Measurements from ENCODE around the gene SEPTIN1. TPM values are rescaled to one million over a fixed set of nuclear protein-coding genes. Genes with fewer than 3 reads are reported as not detected.
A peak's percentile ranks its signal among the peaks of the same experiment; 100 is the strongest.
"Not testable (repeated sequence)": the region's sequence is repeated elsewhere in the genome, so short reads cannot be mapped to it uniquely, and the experiment has no call there.

The SEPTIN1 gene
- total and polyA plus RNA-seq, 2 of the 13 experiments (the other 11 are each of a cell fraction or from before 2014, with no cell fraction given): 0.18 to 0.67 TPM

GRCh38 chr16:30335028-30335597 lies 47.2 kb downstream of the SEPTIN1 start (continued):
- TF ChIP-seq POGZ (CRISPR knock-in tag; IDR thresholded peaks at IDR 0.05) (0 out of 2 replicates have a peak, but pooled peaks have one; percentile 8), ZNF574 (CRISPR knock-in tag; IDR thresholded peaks at IDR 0.05) (peak; percentile 34; the same call in 1 of the 2 replicates), SP1 (CRISPR knock-in tag; IDR thresholded peaks at IDR 0.05) (peak; percentile 64), ZNF607 (CRISPR knock-in tag; IDR thresholded peaks at IDR 0.05; ENCODE audit: borderline replicate concordance) (peak; percentile 83), NONO (CRISPR knock-in tag; conservative IDR thresholded peaks at IDR 0.05) (peak; percentile 68; the same call in 1 of the 2 replicates), REXO4 (CRISPR knock-in tag; IDR thresholded peaks at IDR 0.05; ENCODE audit: borderline replicate concordance) (peak; percentile 42; the same call in 1 of the 2 replicates), FOXA3 (CRISPR knock-in tag; IDR thresholded peaks at IDR 0.05) (peak; percentile 15; the same call in 1 of the 2 replicates), ZNF749 (CRISPR knock-in tag; IDR thresholded peaks at IDR 0.05; ENCODE audit: borderline replicate concordance) (peak; percentile 78; the same call in 1 of the 2 replicates), ZIK1 (CRISPR knock-in tag; IDR thresholded peaks at IDR 0.05; ENCODE audit: borderline replicate concordance, low read depth) (peak; percentile 92), ZNF225 (CRISPR knock-in tag; IDR thresholded peaks at IDR 0.05) (peak; percentile 28; the same call in 1 of the 2 replicates), TBP (CRISPR knock-in tag; IDR thresholded peaks at IDR 0.05) (0 out of 2 replicates have a peak, but pooled peaks have one; percentile 17), WIZ (CRISPR knock-in tag; IDR thresholded peaks at IDR 0.05) (0 out of 2 replicates have a peak, but pooled peaks have one; percentile 40)
- TF ChIP-seq, protein P1, sequence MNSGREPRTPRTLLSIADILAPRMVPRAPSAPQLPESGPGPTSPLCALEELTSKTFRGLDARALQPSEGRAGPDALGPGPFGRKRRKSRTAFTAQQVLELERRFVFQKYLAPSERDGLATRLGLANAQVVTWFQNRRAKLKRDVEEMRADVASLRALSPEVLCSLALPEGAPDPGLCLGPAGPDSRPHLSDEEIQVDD (CRISPR knock-in tag; IDR thresholded peaks at IDR 0.05; ENCODE audit: borderline replicate concordance): peak; percentile 91; the same call in 1 of the 2 replicates
- not testable (repeated sequence) for TF ChIP-seq SP1, NONO (IDR thresholded peaks at IDR 0.05)
- TF ChIP-seq, protein P2, sequence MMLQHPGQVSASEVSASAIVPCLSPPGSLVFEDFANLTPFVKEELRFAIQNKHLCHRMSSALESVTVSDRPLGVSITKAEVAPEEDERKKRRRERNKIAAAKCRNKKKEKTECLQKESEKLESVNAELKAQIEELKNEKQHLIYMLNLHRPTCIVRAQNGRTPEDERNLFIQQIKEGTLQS (CRISPR knock-in tag; IDR thresholded peaks at IDR 0.05): peak; percentile 12; the same call in 1 of the 2 replicates
